GM18867 (cell line): ENCODE measurements around the gene CEP57L1.

Experiments used
- ATAC-seq: cut with Tn5 transposase; IDR thresholded peaks from one replicate; pipeline ENCODE4 v1.9.1; 2021; ENCODE audit warnings: mild to moderate bottlenecking, moderate library complexity; ENCODE audit not compliant: unreplicated experiment

The CEP57L1 gene

GRCh38 chr6:109095036-109095834 lies at the start of gene CEP57L1:
CEP57L1 (plus strand) TSS chr6:109095507; CDS start chr6:109145222, 49,715 bp downstream.
- peak; percentile 73 for ATAC-seq

GRCh38 chr6:109048176-109048575 lies 47.1 kb upstream of the CEP57L1 start:
- ATAC-seq = no peak

GRCh38 chr6:109048670-109049415 lies 46.5 kb upstream of the CEP57L1 start:
- no peak for ATAC-seq

GRCh38 chr6:109050012-109050411 lies 45.3 kb upstream of the CEP57L1 start:
- ATAC-seq = no peak

GRCh38 chr6:109050447-109051102 lies 44.7 kb upstream of the CEP57L1 start:
- no peak for ATAC-seq

GRCh38 chr6:109051301-109052017 lies 43.8 kb upstream of the CEP57L1 start:
- no peak for ATAC-seq

- no peak for ATAC-seq
Measured at GRCh38 chr6:109052018-109052651, 43.2 kb upstream of the CEP57L1 start.

GRCh38 chr6:109052852-109053251 lies 42.5 kb upstream of the CEP57L1 start:
- ATAC-seq = no peak

- no peak for ATAC-seq
Measured at GRCh38 chr6:109053336-109053735, 42.0 kb upstream of the CEP57L1 start.

- ATAC-seq = no peak
Measured at GRCh38 chr6:109055771-109056235, 39.5 kb upstream of the CEP57L1 start.

GRCh38 chr6:109056661-109057060 lies 38.6 kb upstream of the CEP57L1 start:
- no peak for ATAC-seq

GRCh38 chr6:109058620-109059019 lies 36.7 kb upstream of the CEP57L1 start:
- no peak for ATAC-seq

- ATAC-seq = no peak
Measured at GRCh38 chr6:109059153-109059552, 36.2 kb upstream of the CEP57L1 start.

GRCh38 chr6:109059571-109060021 lies 35.7 kb upstream of the CEP57L1 start:
- ATAC-seq = peak; percentile 61

GRCh38 chr6:109060571-109060970 lies 34.7 kb upstream of the CEP57L1 start:
- ATAC-seq = no peak

- ATAC-seq = no peak
Measured at GRCh38 chr6:109062216-109062615, 33.1 kb upstream of the CEP57L1 start.

- ATAC-seq = no peak
Measured at GRCh38 chr6:109062767-109063352, 32.4 kb upstream of the CEP57L1 start.

GRCh38 chr6:109069746-109070145 lies 25.6 kb upstream of the CEP57L1 start:
- ATAC-seq = no peak

- ATAC-seq = no peak
Measured at GRCh38 chr6:109071125-109071917, 24.0 kb upstream of the CEP57L1 start.
